ENCODE results near the gene CDH24.

- TF ChIP-seq CTCF (IDR thresholded peaks at IDR 0.05) (no peak), POLR2A (IDR thresholded peaks at IDR 0.05) (no peak)
Measured at GRCh38 chr14:23053426-23053825, 3.9 kb downstream of the CDH24 start.

Measured in right lobe of liver (tissue), 4 donors.